ENCODE data around the gene ARHGAP10. TPM values are rescaled to one million over a fixed set of nuclear protein-coding genes. Genes with fewer than 3 reads are reported as not detected.
A peak's percentile ranks its signal among the peaks of the same experiment; 100 is the strongest.

ARHGAP10 gene
- total RNA-seq, 1 donor from 2014 or later, result 111 TPM

GRCh38 chr4:147853706-147854105 is 121.8 kb downstream of the ARHGAP10 start:
- Mint-ChIP-seq H3K36me3 (ENCODE audit: low read depth) (peaks cover 25% of the 10 kb centered on the region), H3K27me3 (ENCODE audit: low read depth) (no peaks in the 10 kb centered on the region), H3K27ac (ENCODE audit: unreplicated experiment) (peak overlapping the region; percentile 79), H3K4me3 (ENCODE audit: unreplicated experiment) (no peak overlapping the region), H3K4me1 (ENCODE audit: low read depth) (peaks cover 66% of the 10 kb centered on the region), H3K9me3 (ENCODE audit: low read depth) (peaks cover 3% of the 10 kb centered on the region)
- DNase-seq (ENCODE audit: low spot score), result no peak
- TF ChIP-seq CTCF (IDR thresholded peaks at IDR 0.05), result no peak

DNA sequence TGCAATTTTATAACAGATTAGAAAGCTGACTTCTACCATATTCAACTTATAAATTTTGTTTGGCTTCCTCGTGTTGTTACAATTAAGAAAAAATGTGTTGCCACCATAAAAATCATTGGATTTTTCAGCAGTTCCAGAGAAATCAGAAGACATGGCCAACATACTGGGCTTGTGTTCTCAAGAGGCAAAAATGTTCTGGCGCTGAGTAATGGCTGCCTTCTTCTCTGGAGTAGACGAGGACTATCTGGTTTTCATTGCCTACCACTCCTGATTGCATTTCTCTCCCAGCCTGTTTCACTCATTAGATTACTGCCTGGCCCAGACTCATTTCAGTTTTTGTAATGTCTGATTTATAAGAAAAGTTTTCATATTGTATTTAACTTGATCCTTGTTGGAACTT is 122.3 kb downstream of the ARHGAP10 start:
- Mint-ChIP-seq H3K4me1 (ENCODE audit: low read depth) (peaks cover 70% of the 10 kb centered on the region), H3K4me3 (ENCODE audit: unreplicated experiment) (peak overlapping the region; percentile 6), H3K9me3 (ENCODE audit: low read depth) (peaks cover 3% of the 10 kb centered on the region), H3K27me3 (ENCODE audit: low read depth) (no peaks in the 10 kb centered on the region), H3K36me3 (ENCODE audit: low read depth) (peaks cover 28% of the 10 kb centered on the region), H3K27ac (ENCODE audit: unreplicated experiment) (peak overlapping the region; percentile 79)
- no peak for DNase-seq (ENCODE audit: low spot score)
- TF ChIP-seq CTCF (IDR thresholded peaks at IDR 0.05), result no peak

DNA sequence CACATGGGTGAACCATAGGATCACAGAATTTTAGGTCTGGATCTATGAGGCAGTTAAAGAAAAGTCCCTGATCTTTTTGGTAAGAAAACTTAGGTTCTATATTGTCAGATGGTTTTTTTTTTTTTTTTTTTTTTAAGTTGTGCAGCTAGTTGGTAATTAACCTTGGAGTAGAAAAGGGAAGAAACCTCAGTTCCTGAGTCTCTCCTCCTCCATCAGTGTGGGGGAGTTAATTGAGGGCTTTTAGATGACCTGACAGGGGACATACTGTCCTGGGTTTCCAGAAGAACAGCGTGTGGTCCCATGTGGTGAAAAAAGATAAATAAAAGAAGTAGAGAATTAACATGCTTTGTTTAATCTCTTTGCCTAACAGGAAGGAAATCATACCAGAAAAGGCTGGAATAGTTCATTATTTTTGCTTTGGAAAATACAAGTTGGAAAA is 123.7 kb downstream of the ARHGAP10 start:
- Mint-ChIP-seq H3K4me1 (ENCODE audit: low read depth) (peaks cover 80% of the 10 kb centered on the region), H3K27ac (ENCODE audit: unreplicated experiment) (peak overlapping the region; percentile 81), H3K4me3 (ENCODE audit: unreplicated experiment) (peak overlapping the region; percentile 2), H3K36me3 (ENCODE audit: low read depth) (peaks cover 21% of the 10 kb centered on the region), H3K9me3 (ENCODE audit: low read depth) (no peaks in the 10 kb centered on the region), H3K27me3 (ENCODE audit: low read depth) (no peaks in the 10 kb centered on the region)
- no peak for TF ChIP-seq CTCF (IDR thresholded peaks at IDR 0.05)
- no peak for DNase-seq (ENCODE audit: low spot score)

GRCh38 chr4:147860960-147861359 is 129.1 kb downstream of the ARHGAP10 start:
- TF ChIP-seq CTCF (IDR thresholded peaks at IDR 0.05), result no peak
- no peak for DNase-seq (ENCODE audit: low spot score)
- H3K27me3 Mint-ChIP-seq (ENCODE audit: low read depth), result no peaks in the 10 kb centered on the region
- H3K4me1 Mint-ChIP-seq (ENCODE audit: low read depth), result peaks cover 84% of the 10 kb centered on the region
- no peaks in the 10 kb centered on the region for H3K9me3 Mint-ChIP-seq (ENCODE audit: low read depth)
- H3K36me3 Mint-ChIP-seq (ENCODE audit: low read depth), result peaks cover 15% of the 10 kb centered on the region
- no peak overlapping the region for H3K4me3 Mint-ChIP-seq (ENCODE audit: unreplicated experiment)
- H3K27ac Mint-ChIP-seq (ENCODE audit: unreplicated experiment), result peak overlapping the region; percentile 45

GRCh38 chr4:147862043-147862692 is 130.3 kb downstream of the ARHGAP10 start:
- H3K27ac Mint-ChIP-seq (ENCODE audit: unreplicated experiment), result peak overlapping the region; percentile 6
- DNase-seq (ENCODE audit: low spot score), result no peak
- H3K9me3 Mint-ChIP-seq (ENCODE audit: low read depth), result no peaks in the 10 kb centered on the region
- H3K27me3 Mint-ChIP-seq (ENCODE audit: low read depth), result no peaks in the 10 kb centered on the region
- no peak for TF ChIP-seq CTCF (IDR thresholded peaks at IDR 0.05)
- H3K4me1 Mint-ChIP-seq (ENCODE audit: low read depth), result peaks cover 84% of the 10 kb centered on the region
- H3K4me3 Mint-ChIP-seq (ENCODE audit: unreplicated experiment), result no peak overlapping the region
- peaks cover 21% of the 10 kb centered on the region for H3K36me3 Mint-ChIP-seq (ENCODE audit: low read depth)

Data from chondrocyte (in vitro differentiated cells).